Sigmoid colon (tissue), 4 donors: Measurements from ENCODE around the gene USP34.

Source experiments
- EP300 ChIP-seq, 4 donors: sonication (generic); formaldehyde crosslinking; IDR thresholded peaks; one replicate each; pipeline ENCODE4 v1.6.1; 2017; ENCODE audit warnings: antibody characterized with exemption in 4 of 4
- POLR2A ChIP-seq, 2 donors: fragments of 450-650 bp; IDR thresholded peaks; one replicate each; pipeline ENCODE4 v1.6.1; 2016; ENCODE audit warnings: antibody characterized with exemption in 2 of 2, mild to moderate bottlenecking in 2 of 2, moderate library complexity in 2 of 2
- TF ChIP-seq, protein P1 (sequence below), 4 experiments: fragments of 450-650 bp in 3 of 4; fragments of 200-600 bp in 1 of 4; IDR thresholded peaks; one replicate each; pipeline ENCODE4 v1.5.1; 2016 to 2019; ENCODE audit warnings: antibody characterized with exemption in 4 of 4, mild to moderate bottlenecking in 3 of 4, moderate library complexity in 2 of 4

DNA sequence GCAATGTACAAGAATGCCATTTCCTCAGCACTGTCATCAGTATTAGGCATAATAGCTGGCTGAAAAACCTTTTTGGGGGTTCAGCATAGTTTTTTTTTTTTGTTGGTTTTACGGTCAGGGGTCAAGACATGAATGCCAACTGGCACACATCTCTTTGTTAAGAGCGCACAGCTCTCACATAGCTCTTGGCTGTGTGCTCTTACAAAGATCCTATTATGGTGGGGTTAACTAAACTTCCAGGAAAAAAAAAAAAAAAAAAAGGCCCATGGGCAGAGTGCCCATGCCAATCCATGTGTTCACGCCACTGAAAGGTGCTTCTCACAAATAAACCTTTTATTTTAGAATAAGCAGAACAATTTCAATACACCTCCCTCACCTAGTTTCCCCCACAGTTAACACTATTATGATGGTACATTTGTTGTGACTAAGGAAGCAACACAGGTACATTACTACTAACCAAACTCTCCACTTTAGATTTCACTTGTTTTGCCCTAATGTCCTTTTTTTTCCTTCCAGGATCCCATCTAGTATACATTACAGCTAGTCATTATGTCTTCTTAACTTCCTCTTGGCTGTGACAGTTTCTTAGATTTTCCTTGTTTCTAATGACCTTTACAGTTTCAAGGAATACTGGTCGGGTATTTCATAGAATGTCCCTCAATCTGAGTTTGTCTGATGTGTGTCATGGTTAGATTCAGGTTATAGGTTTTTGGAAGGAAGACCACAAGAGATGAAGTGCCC is 252.6 kb downstream of the USP34 start:
- TF ChIP-seq, protein P1, sequence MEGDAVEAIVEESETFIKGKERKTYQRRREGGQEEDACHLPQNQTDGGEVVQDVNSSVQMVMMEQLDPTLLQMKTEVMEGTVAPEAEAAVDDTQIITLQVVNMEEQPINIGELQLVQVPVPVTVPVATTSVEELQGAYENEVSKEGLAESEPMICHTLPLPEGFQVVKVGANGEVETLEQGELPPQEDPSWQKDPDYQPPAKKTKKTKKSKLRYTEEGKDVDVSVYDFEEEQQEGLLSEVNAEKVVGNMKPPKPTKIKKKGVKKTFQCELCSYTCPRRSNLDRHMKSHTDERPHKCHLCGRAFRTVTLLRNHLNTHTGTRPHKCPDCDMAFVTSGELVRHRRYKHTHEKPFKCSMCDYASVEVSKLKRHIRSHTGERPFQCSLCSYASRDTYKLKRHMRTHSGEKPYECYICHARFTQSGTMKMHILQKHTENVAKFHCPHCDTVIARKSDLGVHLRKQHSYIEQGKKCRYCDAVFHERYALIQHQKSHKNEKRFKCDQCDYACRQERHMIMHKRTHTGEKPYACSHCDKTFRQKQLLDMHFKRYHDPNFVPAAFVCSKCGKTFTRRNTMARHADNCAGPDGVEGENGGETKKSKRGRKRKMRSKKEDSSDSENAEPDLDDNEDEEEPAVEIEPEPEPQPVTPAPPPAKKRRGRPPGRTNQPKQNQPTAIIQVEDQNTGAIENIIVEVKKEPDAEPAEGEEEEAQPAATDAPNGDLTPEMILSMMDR (IDR thresholded peaks at IDR 0.05) = no peak
- TF ChIP-seq POLR2A (IDR thresholded peaks at IDR 0.05) = no peak
- no peak for TF ChIP-seq EP300 (IDR thresholded peaks at IDR 0.05)
